Endothelial cell of umbilical vein (primary cell): ENCODE measurements around the gene ADCY2.

Source experiments
- CTCF ChIP-seq, 2 donors: IDR thresholded peaks; 1 replicate in 1 of 2; 2 replicates in 1 of 2; pipeline ENCODE4 v1.5.1; 2011; ENCODE audit warnings: low read length in 2 of 2, mild to moderate bottlenecking in 2 of 2, moderate library complexity in 2 of 2, control low read depth in 1 of 2, inconsistent platforms in 1 of 2, low read depth in 1 of 2; ENCODE audit not compliant: insufficient read depth in 1 of 2; ENCODE audit errors: extremely low read depth in 1 of 2
- EZH2 ChIP-seq: IDR thresholded peaks from 2 replicates; pipeline ENCODE4 v1.6.1; 2012; ENCODE audit warnings: borderline replicate concordance, low read depth, mild to moderate bottlenecking, moderate library complexity, low read length, inconsistent platforms; ENCODE audit not compliant: severe bottlenecking
- FOS ChIP-seq: IDR thresholded peaks from 2 replicates; pipeline ENCODE4 v1.6.1; 2011; ENCODE audit warnings: mild to moderate bottlenecking, low read length, moderate library complexity, borderline replicate concordance; ENCODE audit not compliant: insufficient read depth
- GATA2 ChIP-seq: IDR thresholded peaks from 2 replicates; pipeline ENCODE4 v1.7.0; 2011; ENCODE audit warnings: low read depth, mild to moderate bottlenecking, moderate library complexity, mixed read lengths, low read length; ENCODE audit not compliant: insufficient read length, insufficient read depth
- JUN ChIP-seq: IDR thresholded peaks from 2 replicates; pipeline ENCODE4 v1.6.1; 2011; ENCODE audit warnings: borderline replicate concordance, low read depth; ENCODE audit not compliant: insufficient read length, insufficient read depth
- MAX ChIP-seq: IDR thresholded peaks from 2 replicates; pipeline ENCODE4 v1.6.1; 2011; ENCODE audit not compliant: insufficient read depth, insufficient read length
- MYC ChIP-seq: IDR thresholded peaks from one replicate; pipeline ENCODE4 v1.6.1; 2011; ENCODE audit warnings: mild to moderate bottlenecking, low read depth, low read length
- POLR2A ChIP-seq: IDR thresholded peaks from 2 replicates; pipeline ENCODE4 v1.6.1; 2012; ENCODE audit warnings: low read depth, mild to moderate bottlenecking, control low read depth, low read length
- POLR2AphosphoS5 ChIP-seq: IDR thresholded peaks from 2 replicates; pipeline ENCODE4 v1.6.1; 2012; ENCODE audit warnings: low read depth, mild to moderate bottlenecking, control low read depth, low read length, moderate library complexity; ENCODE audit not compliant: insufficient read depth

DNA sequence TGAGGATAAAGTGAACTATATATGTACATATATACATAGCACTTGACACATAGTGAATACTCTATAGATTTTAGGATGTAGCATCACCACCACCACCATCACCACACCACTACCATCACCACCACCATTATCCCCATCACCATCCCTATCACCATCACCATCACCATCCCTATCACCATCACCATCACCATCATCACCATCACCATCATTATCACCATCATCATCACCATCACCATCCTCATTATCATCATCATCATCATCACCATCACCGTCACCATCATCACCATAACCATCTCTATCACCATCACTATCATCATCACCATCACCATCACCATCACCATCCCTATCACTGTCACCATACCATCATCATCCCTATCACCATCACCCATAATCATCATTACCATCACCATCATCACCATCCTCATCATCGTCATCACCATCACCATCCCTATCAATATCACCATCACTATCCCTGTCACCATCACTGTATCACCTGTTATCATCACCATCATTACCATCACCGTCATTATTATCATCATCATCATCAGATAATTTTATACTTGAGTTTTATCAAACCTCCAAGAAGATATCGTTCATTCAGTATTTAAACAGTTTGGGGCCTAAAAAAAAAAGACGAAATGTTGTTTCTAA, 345.6 kb downstream of the ADCY2 start:
- TF ChIP-seq CTCF (IDR thresholded peaks at IDR 0.05; ENCODE audit: extremely low read depth in 1 of 2, insufficient read depth in 1 of 2, low read depth in 1 of 2, low read length in 2 of 2): no peak
- TF ChIP-seq EZH2: no peak
- no peak for TF ChIP-seq MAX
- TF ChIP-seq POLR2A: no peak
- TF ChIP-seq MYC: no peak
- no peak for TF ChIP-seq POLR2AphosphoS5
- TF ChIP-seq JUN: no peak
- TF ChIP-seq GATA2: no peak
- TF ChIP-seq FOS: no peak
